Calu3 (cell line): ENCODE measurements around the gene RBM12. TPM values are rescaled to one million over a fixed set of nuclear protein-coding genes. Genes with fewer than 3 reads are reported as not detected.
A peak's percentile ranks its signal among the peaks of the same experiment; 100 is the strongest.
"Not testable (repeated sequence)": the region's sequence is repeated elsewhere in the genome, so short reads cannot be mapped to it uniquely, and the experiment has no call there.

Source experiments
- Bru-seq: library from RNA; stranded (reverse); fragments of 400-500 nt; gene quantifications from one replicate; lab custom pipeline; 2021; lab: Mats Ljungman, UMichigan
- BruChase-seq, 2 experiments: library from RNA; stranded (reverse); fragments of 400-500 nt; gene quantifications; one replicate each; lab custom pipeline; 2021; lab: Mats Ljungman, UMichigan
- BruUV-seq: library from RNA; stranded (reverse); fragments of 400-500 nt; replicated peaks from 2 replicates; lab custom pipeline; 2021; lab: Mats Ljungman, UMichigan
- CTCF ChIA-PET: fragments of 300-600 bp; sonication (Branson Sonifier 250); formaldehyde crosslinking; loops from one replicate; lab custom pipeline; 2022; ENCODE audit warnings: antibody characterized with exemption; lab: Charles Lee
- DNase-seq: peaks from one replicate; pipeline ENCODE4 v3.0.0; 2022
- H3K27ac Mint-ChIP-seq: one replicate; pipeline ENCODE4 v1.8.0; 2022; ENCODE audit warnings: mixed read lengths; ENCODE audit not compliant: unreplicated experiment
- H3K27me3 Mint-ChIP-seq: one replicate; pipeline ENCODE4 v1.8.0; 2022; ENCODE audit warnings: mixed read lengths; ENCODE audit not compliant: unreplicated experiment
- H3K36me3 Mint-ChIP-seq: one replicate; pipeline ENCODE4 v1.8.0; 2022; ENCODE audit warnings: mild to moderate bottlenecking, moderate library complexity, mixed read lengths; ENCODE audit not compliant: insufficient read depth, unreplicated experiment
- H3K4me1 Mint-ChIP-seq: one replicate; pipeline ENCODE4 v1.8.0; 2022; ENCODE audit warnings: mild to moderate bottlenecking, low read depth, mixed read lengths; ENCODE audit not compliant: unreplicated experiment
- H3K4me3 Mint-ChIP-seq: one replicate; pipeline ENCODE4 v1.8.0; 2022; ENCODE audit warnings: mild to moderate bottlenecking, low read depth, moderate library complexity, mixed read lengths; ENCODE audit not compliant: unreplicated experiment
- H3K9me3 Mint-ChIP-seq: one replicate; pipeline ENCODE4 v1.8.0; 2022; ENCODE audit warnings: low read depth, mixed read lengths; ENCODE audit not compliant: unreplicated experiment
- intact Hi-C: fragments of 100-400 bp; cut with micrococcal nuclease; formaldehyde crosslinking; loops from one replicate; pipeline ENCODE4 v1.10.0; 2022; ENCODE audit not compliant: unreplicated experiment
- long read RNA-seq: library from polyadenylated mRNA; stranded (forward); transcript quantifications from one replicate; pipeline ENCODE4 v2.0.0, GENCODE V29; 2022
- total RNA-seq: library from RNA; stranded (reverse); gene quantifications from 2 replicates; pipeline ENCODE4 v1.2.3, GENCODE V29; 2022
- TF ChIP-seq, protein P1 (sequence below): fragments of 200-600 bp; IDR thresholded peaks from one replicate; pipeline ENCODE4 v1.8.0; 2022; ENCODE audit warnings: antibody characterized with exemption; ENCODE audit not compliant: unreplicated experiment

Gene RBM12, protein sequence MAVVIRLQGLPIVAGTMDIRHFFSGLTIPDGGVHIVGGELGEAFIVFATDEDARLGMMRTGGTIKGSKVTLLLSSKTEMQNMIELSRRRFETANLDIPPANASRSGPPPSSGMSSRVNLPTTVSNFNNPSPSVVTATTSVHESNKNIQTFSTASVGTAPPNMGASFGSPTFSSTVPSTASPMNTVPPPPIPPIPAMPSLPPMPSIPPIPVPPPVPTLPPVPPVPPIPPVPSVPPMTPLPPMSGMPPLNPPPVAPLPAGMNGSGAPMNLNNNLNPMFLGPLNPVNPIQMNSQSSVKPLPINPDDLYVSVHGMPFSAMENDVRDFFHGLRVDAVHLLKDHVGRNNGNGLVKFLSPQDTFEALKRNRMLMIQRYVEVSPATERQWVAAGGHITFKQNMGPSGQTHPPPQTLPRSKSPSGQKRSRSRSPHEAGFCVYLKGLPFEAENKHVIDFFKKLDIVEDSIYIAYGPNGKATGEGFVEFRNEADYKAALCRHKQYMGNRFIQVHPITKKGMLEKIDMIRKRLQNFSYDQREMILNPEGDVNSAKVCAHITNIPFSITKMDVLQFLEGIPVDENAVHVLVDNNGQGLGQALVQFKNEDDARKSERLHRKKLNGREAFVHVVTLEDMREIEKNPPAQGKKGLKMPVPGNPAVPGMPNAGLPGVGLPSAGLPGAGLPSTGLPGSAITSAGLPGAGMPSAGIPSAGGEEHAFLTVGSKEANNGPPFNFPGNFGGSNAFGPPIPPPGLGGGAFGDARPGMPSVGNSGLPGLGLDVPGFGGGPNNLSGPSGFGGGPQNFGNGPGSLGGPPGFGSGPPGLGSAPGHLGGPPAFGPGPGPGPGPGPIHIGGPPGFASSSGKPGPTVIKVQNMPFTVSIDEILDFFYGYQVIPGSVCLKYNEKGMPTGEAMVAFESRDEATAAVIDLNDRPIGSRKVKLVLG
- total RNA-seq (125 and 133 TPM in 2 replicates), Bru-seq, nascent RNA (percentile 99 among the genes with signal in this experiment), BruChase-seq, experiment 1, labeled RNA remaining after a 6-hour chase (percentile 98 among the genes with signal in this experiment), BruChase-seq, experiment 2, labeled RNA remaining after a 2-hour chase (percentile 99 among the genes with signal in this experiment)
- long read RNA-seq, full-length matches to known transcripts: 20 of 36 reads
- long read RNA-seq, partial matches to known transcripts: 0 of 36 reads
- long read RNA-seq, other reads (novel, unspliced or antisense): 16 of 36 reads

DNA sequence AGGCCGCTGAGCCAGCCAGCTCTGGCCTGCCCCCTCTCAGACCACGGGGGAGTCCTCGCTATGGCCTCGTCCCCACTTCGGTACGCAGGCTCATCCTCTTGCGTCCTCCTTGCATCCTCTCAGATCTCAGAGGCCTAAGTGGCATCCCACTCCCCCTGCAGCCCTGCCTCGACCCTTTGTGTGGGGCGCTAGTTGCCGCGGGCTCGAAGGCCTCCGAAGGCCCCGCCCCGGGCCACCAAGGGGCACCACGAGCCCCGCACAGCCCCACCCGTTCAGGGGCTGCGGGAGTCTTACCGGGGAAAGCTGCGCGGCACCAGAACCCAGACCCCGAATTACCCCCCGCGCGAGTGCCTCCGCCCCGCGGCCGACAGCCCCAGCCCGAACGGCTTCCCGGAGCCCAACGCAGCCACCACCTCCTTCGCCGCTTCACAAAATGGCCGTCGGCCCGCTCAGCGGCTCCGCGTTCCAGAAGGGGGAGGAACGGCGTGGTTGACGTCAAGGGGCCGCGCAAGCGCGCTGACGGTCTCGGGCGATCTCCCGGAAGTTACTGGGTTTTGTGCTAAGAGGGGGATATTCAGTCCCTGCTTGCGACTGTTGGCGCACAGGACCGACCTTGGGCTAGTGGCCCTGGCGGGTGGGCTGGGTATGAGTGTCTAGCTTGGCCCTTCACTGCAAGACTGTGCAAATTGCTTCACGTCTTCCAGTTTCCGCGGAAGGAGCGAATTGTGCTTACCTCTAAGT lies at the start of gene RBM12, which contains the start of gene CPNE1:
TSS of gene RBM12 (minus strand) at position 435 of the 741 bp plus-strand sequence. CDS start 9,578 bp downstream, outside the sequence.
TSS of gene CPNE1 (minus strand) at position 435 of the 741 bp plus-strand sequence. CDS start 31,977 bp downstream, outside the sequence.
- TF ChIP-seq, protein P1, sequence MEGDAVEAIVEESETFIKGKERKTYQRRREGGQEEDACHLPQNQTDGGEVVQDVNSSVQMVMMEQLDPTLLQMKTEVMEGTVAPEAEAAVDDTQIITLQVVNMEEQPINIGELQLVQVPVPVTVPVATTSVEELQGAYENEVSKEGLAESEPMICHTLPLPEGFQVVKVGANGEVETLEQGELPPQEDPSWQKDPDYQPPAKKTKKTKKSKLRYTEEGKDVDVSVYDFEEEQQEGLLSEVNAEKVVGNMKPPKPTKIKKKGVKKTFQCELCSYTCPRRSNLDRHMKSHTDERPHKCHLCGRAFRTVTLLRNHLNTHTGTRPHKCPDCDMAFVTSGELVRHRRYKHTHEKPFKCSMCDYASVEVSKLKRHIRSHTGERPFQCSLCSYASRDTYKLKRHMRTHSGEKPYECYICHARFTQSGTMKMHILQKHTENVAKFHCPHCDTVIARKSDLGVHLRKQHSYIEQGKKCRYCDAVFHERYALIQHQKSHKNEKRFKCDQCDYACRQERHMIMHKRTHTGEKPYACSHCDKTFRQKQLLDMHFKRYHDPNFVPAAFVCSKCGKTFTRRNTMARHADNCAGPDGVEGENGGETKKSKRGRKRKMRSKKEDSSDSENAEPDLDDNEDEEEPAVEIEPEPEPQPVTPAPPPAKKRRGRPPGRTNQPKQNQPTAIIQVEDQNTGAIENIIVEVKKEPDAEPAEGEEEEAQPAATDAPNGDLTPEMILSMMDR: peak; percentile 23
- CTCF ChIA-PET: interaction anchor here (0.5 to 1.7 kb wide), 6 partner anchors 13 to 493 kb away, joined by 3 to 6 read pairs (median 4); partner anchors contain the start of gene SCAND1
- H3K27ac Mint-ChIP-seq: peak within 1 kb of the TSS; percentile 99
- peaks cover 47% of the 10 kb centered on the region for H3K36me3 Mint-ChIP-seq
- H3K9me3 Mint-ChIP-seq: no peaks in the 10 kb centered on the region
- peak within 1 kb of the TSS; percentile 98 for H3K4me3 Mint-ChIP-seq
- peak; percentile 97 for DNase-seq
- intact Hi-C loops: loop anchor here (2.0 to 10.0 kb wide), 3 partner anchors 47 to 150 kb away; partner anchors contain the start of genes RBM39 and SPAG4
- peaks cover 43% of the 10 kb centered on the region for H3K4me1 Mint-ChIP-seq
- no peaks in the 10 kb centered on the region for H3K27me3 Mint-ChIP-seq
- BruUV-seq: no TSS peak

DNA sequence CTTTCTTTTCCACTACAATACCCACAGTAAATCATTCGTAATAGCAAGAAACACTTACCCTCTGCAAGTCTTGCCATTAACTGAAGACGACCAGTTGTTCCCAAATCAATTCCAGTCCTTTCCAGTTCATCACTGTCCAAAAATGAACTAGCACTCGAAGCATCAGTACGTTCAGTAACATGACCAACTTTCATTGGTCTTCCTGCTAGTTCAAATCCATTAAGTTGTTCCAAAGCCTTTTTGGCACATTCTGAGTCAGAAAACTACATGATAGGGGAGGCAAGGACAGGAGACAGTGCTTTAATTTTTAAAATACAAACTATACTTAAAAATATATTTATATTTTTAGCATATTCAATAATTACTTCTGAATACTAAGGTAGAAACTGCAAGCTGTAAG lies 49.4 kb upstream of the RBM12 start:
- BruUV-seq: no TSS peak
- TF ChIP-seq, protein P1: no peak
- peaks cover 100% of the 10 kb centered on the region for H3K36me3 Mint-ChIP-seq
- H3K9me3 Mint-ChIP-seq: no peaks in the 10 kb centered on the region
- intact Hi-C loops: no loop called here
- DNase-seq: no peak
- peaks cover 11% of the 10 kb centered on the region for H3K4me1 Mint-ChIP-seq
- H3K27me3 Mint-ChIP-seq: no peaks in the 10 kb centered on the region
- H3K4me3 Mint-ChIP-seq: no peak overlapping the region
- CTCF ChIA-PET: no interaction called here
- H3K27ac Mint-ChIP-seq: no peak overlapping the region

GRCh38 chr20:35713120-35713519 lies 48.4 kb upstream of the RBM12 start:
- H3K27me3 Mint-ChIP-seq, DNase-seq, intact Hi-C loops, H3K27ac Mint-ChIP-seq, H3K4me3 Mint-ChIP-seq, H3K9me3 Mint-ChIP-seq: not testable (repeated sequence)
- TSS peak; percentile 4 for BruUV-seq
- peaks cover 100% of the 10 kb centered on the region for H3K36me3 Mint-ChIP-seq
- H3K4me1 Mint-ChIP-seq: peaks cover 11% of the 10 kb centered on the region
- CTCF ChIA-PET: interaction anchor here (0.6 kb wide), 1 partner anchor 704 kb away, joined by 3 read pairs; no protein-coding TSS in a partner anchor

DNA sequence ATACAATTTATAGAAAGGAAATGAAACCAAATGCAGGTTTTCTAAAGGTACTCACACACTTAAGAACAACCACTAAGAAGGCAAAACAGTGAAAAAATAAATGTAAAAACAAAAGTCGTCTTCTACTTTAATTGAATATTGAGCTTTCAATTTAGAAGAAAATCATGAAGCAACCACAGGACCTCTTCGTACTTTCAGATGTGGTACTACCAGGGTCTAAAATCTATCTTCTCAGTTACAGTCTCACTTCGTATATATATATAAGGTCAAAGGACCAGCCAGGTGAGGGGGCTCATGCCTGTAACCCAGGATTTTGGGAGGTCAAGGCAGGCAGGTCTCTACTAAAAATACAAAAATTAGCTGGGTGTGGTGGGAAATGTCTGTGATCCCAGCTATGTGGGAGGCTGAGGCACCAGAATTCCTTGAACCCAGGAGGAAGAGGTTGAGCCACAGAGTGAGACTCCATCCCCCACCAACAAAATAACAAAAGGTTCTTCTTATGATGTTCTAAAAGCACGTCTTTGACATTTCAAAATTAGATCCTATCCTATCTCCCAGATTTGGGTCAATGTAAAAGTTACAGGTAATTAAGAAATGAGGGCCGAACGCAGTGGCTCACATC lies 47.0 kb upstream of the RBM12 start:
- BruUV-seq: no TSS peak
- Mint-ChIP-seq H3K4me1 (peaks cover 11% of the 10 kb centered on the region), H3K9me3 (no peaks in the 10 kb centered on the region), H3K36me3 (peaks cover 98% of the 10 kb centered on the region), H3K27me3 (no peaks in the 10 kb centered on the region), H3K4me3 (no peak overlapping the region), H3K27ac (peak overlapping the region; percentile 39)
- DNase-seq: no peak
- TF ChIP-seq, protein P1: no peak
- intact Hi-C loops: no loop called here
- CTCF ChIA-PET: interaction anchor here (0.8 kb wide), 1 partner anchor 10 kb away, joined by 4 read pairs; no protein-coding TSS in a partner anchor
